Ishikawa (cell line): ENCODE measurements around the gene CCT6B.

Experiments
- CEBPB ChIP-seq: IDR thresholded peaks from 2 replicates; pipeline ENCODE4 v1.6.1; 2012
- FOXM1 ChIP-seq: IDR thresholded peaks from 2 replicates; pipeline ENCODE4 v1.6.1; 2012; ENCODE audit warnings: low read depth, borderline replicate concordance
- REST ChIP-seq: IDR thresholded peaks from 2 replicates; pipeline ENCODE4 v1.6.1; 2012; ENCODE audit warnings: low read depth, mild to moderate bottlenecking
- TAF1 ChIP-seq: IDR thresholded peaks from 2 replicates; pipeline ENCODE4 v1.6.1; 2012; ENCODE audit warnings: low read depth, mild to moderate bottlenecking
- TEAD4 ChIP-seq: IDR thresholded peaks from 2 replicates; pipeline ENCODE4 v1.6.1; 2012
- YY1 ChIP-seq: IDR thresholded peaks from 2 replicates; pipeline ENCODE4 v1.6.1; 2012; ENCODE audit warnings: low read depth

- TF ChIP-seq CEBPB (no peak), REST (no peak), FOXM1 (no peak), TAF1 (no peak), TEAD4 (no peak), YY1 (no peak)
These were observed 42.5 kb upstream of the CCT6B start for GRCh38 chr17:35003778-35004177.
